Karpas-422 (cell line): Measurements from ENCODE around the gene AMIGO3. TPM values are rescaled to one million over a fixed set of nuclear protein-coding genes. Genes with fewer than 3 reads are reported as not detected.
"Not testable (repeated sequence)": the region's sequence is repeated elsewhere in the genome, so short reads cannot be mapped to it uniquely, and the experiment has no call there.

Experiments used
- DNase-seq: peaks from one replicate; pipeline ENCODE4 v3.0.0-alpha.2; 2015
- H2AFZ ChIP-seq: fragments of 200-600 bp; sonication (generic); 2 replicates; pipeline ENCODE4 v1.6.1; 2014; ENCODE audit warnings: antibody characterized with exemption, low read length, mixed read lengths
- H3K27ac ChIP-seq: fragments of 200-600 bp; sonication (generic); 2 replicates; pipeline ENCODE4 v1.5.1; 2014; ENCODE audit warnings: mild to moderate bottlenecking, low read length, moderate library complexity
- H3K27me3 ChIP-seq: fragments of 200-600 bp; sonication (generic); 2 replicates; pipeline ENCODE4 v1.6.1; 2014; ENCODE audit warnings: low read length, mixed read lengths
- H3K36me3 ChIP-seq: fragments of 200-600 bp; sonication (generic); 2 replicates; pipeline ENCODE4 v1.6.1; 2014; ENCODE audit warnings: low read length, mixed read lengths; ENCODE audit not compliant: insufficient read depth
- H3K4me1 ChIP-seq: fragments of 200-600 bp; sonication (generic); 2 replicates; pipeline ENCODE4 v1.6.1; 2014; ENCODE audit warnings: mild to moderate bottlenecking, low read length, mixed read lengths
- H3K4me2 ChIP-seq: fragments of 200-600 bp; sonication (generic); 2 replicates; pipeline ENCODE4 v1.6.1; 2014; ENCODE audit warnings: low read length, low read depth, mild to moderate bottlenecking; ENCODE audit not compliant: poor library complexity, severe bottlenecking
- H3K4me3 ChIP-seq: fragments of 200-600 bp; sonication (generic); 2 replicates; pipeline ENCODE4 v1.5.1; 2014; ENCODE audit warnings: mild to moderate bottlenecking, antibody characterized with exemption, low read length, mixed read lengths
- H3K79me2 ChIP-seq: fragments of 200-600 bp; sonication (generic); 2 replicates; pipeline ENCODE4 v1.6.1; 2014; ENCODE audit warnings: mild to moderate bottlenecking, low read length, mixed read lengths
- H3K9ac ChIP-seq: fragments of 200-600 bp; sonication (generic); 2 replicates; pipeline ENCODE4 v1.6.0; 2014; ENCODE audit warnings: low read length
- H3K9me2 ChIP-seq: fragments of 200-600 bp; sonication (generic), shearing (Covaris generic); replicated peaks from 2 replicates; pipeline ENCODE4 v1.6.0; 2014; ENCODE audit warnings: mild to moderate bottlenecking, low read length, moderate library complexity; ENCODE audit not compliant: insufficient read depth
- H3K9me3 ChIP-seq: fragments of 300-700, 200-600 bp; sonication (generic); 2 replicates; pipeline ENCODE4 v1.6.1; 2014; ENCODE audit warnings: low read length, mixed read lengths
- H4K20me1 ChIP-seq: fragments of 200-600 bp; sonication (generic); 2 replicates; pipeline ENCODE4 v1.6.1; 2014; ENCODE audit warnings: mild to moderate bottlenecking, antibody characterized with exemption, low read length, low read depth; ENCODE audit not compliant: insufficient read depth
- total RNA-seq: library from RNA; depleted of rRNA; stranded (reverse); fragments of >200 nt; shearing (Covaris generic); gene quantifications from 2 replicates; pipeline ENCODE4 v1.2.3, GENCODE V29; 2014; ENCODE audit warnings: low replicate concordance

The AMIGO3 gene
- total RNA-seq, 1 experiment from 2014 or later = not detected

DNA sequence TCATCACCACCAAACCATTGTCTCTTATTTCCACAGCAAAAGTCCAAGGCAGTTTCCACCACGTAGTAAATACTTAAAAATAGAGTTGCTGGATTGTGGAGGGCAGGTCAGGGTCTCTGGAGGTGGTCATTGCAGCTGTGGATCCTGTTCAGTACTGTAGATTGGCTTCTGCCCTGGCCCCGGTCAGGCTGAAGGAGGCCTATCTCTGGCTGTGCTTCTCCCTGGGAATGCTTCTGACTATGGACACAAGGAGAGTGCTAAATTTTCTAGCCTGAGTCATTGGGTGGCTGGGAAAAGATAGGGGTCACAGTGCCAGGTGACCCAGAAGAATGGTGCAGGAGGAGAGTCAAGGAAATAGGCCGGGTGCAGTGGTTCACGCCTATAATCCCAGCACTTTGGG lies 30.6 kb upstream of the AMIGO3 start:
- H2AFZ ChIP-seq = no peak overlapping the region
- DNase-seq = no peak
- no peaks in the 10 kb centered on the region for H4K20me1 ChIP-seq
- no peak overlapping the region for H3K4me3 ChIP-seq
- H3K27ac ChIP-seq = no peak overlapping the region
- no peaks in the 10 kb centered on the region for H3K9me3 ChIP-seq
- peaks cover 4% of the 10 kb centered on the region; the same call in 1 of the 2 replicates for H3K36me3 ChIP-seq
- H3K4me1 ChIP-seq = peaks cover 9% of the 10 kb centered on the region
- H3K79me2 ChIP-seq = peaks cover 87% of the 10 kb centered on the region
- H3K9ac ChIP-seq = no peak overlapping the region
- H3K27me3 ChIP-seq = no peaks in the 10 kb centered on the region
- no peaks in the 10 kb centered on the region for H3K9me2 ChIP-seq
- H3K4me2 ChIP-seq = no peak overlapping the region

DNA sequence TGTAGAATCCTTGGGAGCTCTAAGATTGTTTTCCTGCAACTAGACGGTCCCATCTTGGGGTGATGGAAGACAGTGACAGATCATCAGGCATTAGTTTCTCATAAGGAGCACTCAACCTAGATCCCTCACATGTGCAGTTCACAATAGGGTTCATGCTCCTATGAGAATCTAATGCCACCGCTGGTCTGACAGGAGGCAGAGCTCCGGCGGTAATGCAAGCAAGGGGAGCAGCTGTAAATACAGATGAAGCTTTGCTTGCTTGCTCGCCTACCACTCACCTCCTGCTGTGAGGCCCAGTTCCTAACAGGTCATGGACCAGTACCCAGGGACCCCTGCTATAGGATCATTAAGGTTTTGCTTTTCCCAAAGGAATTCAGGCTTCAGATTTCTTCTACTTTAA lies 29.4 kb upstream of the AMIGO3 start:
- H3K36me3 ChIP-seq, H3K27ac ChIP-seq, H4K20me1 ChIP-seq, H3K9ac ChIP-seq, H3K27me3 ChIP-seq, DNase-seq, H3K4me3 ChIP-seq, H3K4me2 ChIP-seq, H3K9me2 ChIP-seq, H2AFZ ChIP-seq, H3K4me1 ChIP-seq, H3K9me3 ChIP-seq: not testable (repeated sequence)
- H3K79me2 ChIP-seq = peaks cover 83% of the 10 kb centered on the region

- no peaks in the 10 kb centered on the region for H3K9me2 ChIP-seq
- H3K27ac ChIP-seq = no peak overlapping the region
- peaks cover 4% of the 10 kb centered on the region; the same call in 1 of the 2 replicates for H3K36me3 ChIP-seq
- no peak overlapping the region for H3K4me3 ChIP-seq
- H3K4me2 ChIP-seq = no peak overlapping the region
- H3K27me3 ChIP-seq = no peaks in the 10 kb centered on the region
- peaks cover 77% of the 10 kb centered on the region for H3K79me2 ChIP-seq
- H3K9ac ChIP-seq = no peak overlapping the region
- no peak overlapping the region for H2AFZ ChIP-seq
- no peaks in the 10 kb centered on the region for H3K9me3 ChIP-seq
- H3K4me1 ChIP-seq = peaks cover 12% of the 10 kb centered on the region
- no peaks in the 10 kb centered on the region for H4K20me1 ChIP-seq
- no peak for DNase-seq
Measured at GRCh38 chr3:49747792-49748480, 28.5 kb upstream of the AMIGO3 start.

- no peak overlapping the region for H2AFZ ChIP-seq
- H3K27me3 ChIP-seq = no peaks in the 10 kb centered on the region
- no peak overlapping the region for H3K4me2 ChIP-seq
- peaks cover 4% of the 10 kb centered on the region; the same call in 1 of the 2 replicates for H3K36me3 ChIP-seq
- peaks cover 23% of the 10 kb centered on the region for H3K4me1 ChIP-seq
- H4K20me1 ChIP-seq = no peaks in the 10 kb centered on the region
- H3K4me3 ChIP-seq = no peak overlapping the region
- H3K9me3 ChIP-seq = no peaks in the 10 kb centered on the region
- no peak for DNase-seq
- H3K9me2 ChIP-seq = no peaks in the 10 kb centered on the region
- no peak overlapping the region for H3K9ac ChIP-seq
- H3K27ac ChIP-seq = no peak overlapping the region
- peaks cover 69% of the 10 kb centered on the region for H3K79me2 ChIP-seq
Measured at GRCh38 chr3:49745986-49746385, 26.5 kb upstream of the AMIGO3 start.

- H3K36me3 ChIP-seq = peaks cover 10% of the 10 kb centered on the region; the same call in 1 of the 2 replicates
- no peaks in the 10 kb centered on the region for H3K9me3 ChIP-seq
- no peak overlapping the region for H3K4me3 ChIP-seq
- no peak overlapping the region for H2AFZ ChIP-seq
- peaks cover 13% of the 10 kb centered on the region for H3K4me1 ChIP-seq
- no peak for DNase-seq
- no peaks in the 10 kb centered on the region for H3K9me2 ChIP-seq
- H4K20me1 ChIP-seq = no peaks in the 10 kb centered on the region
- no peak overlapping the region for H3K27ac ChIP-seq
- peaks cover 29% of the 10 kb centered on the region for H3K79me2 ChIP-seq
- H3K4me2 ChIP-seq = no peak overlapping the region
- H3K9ac ChIP-seq = no peak overlapping the region
- H3K27me3 ChIP-seq = no peaks in the 10 kb centered on the region
Measured at GRCh38 chr3:49740427-49740826, 20.9 kb upstream of the AMIGO3 start.

DNA sequence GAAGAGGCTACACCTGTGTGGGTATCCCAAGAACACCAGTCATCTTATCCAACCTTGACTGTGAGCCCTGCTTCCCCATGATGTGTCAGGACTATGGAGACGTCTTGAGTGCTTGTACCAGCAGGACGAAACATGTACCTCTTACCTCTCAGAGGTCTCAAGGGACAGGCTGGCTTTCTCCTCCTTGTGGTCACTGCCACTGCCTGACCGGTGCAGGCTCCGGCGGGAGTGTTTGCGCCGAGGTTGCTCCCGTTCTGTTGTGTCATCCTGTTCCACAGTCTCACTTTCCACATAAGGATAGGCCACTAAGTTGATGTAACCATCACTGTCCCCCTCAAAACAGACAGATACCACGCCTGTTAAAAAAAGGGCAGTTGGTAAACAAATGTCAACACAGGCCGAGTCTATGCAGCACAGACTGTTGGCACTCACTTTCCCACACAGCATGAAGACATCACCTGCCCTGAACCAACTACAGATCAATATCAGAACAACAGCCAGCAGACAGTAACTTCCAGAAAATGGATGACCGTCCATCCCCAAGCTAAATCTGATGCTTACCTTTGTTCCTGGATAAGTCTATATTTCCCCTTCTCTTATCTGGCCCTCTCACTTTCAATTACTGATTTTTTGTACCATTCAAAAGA lies 18.7 kb upstream of the AMIGO3 start:
- no peak overlapping the region for H2AFZ ChIP-seq
- no peak overlapping the region for H3K9ac ChIP-seq
- no peak for DNase-seq
- no peak overlapping the region for H3K4me2 ChIP-seq
- H3K79me2 ChIP-seq = peaks cover 19% of the 10 kb centered on the region
- H4K20me1 ChIP-seq = no peaks in the 10 kb centered on the region
- H3K27ac ChIP-seq = no peak overlapping the region
- H3K4me3 ChIP-seq = no peak overlapping the region
- no peaks in the 10 kb centered on the region for H3K9me2 ChIP-seq
- no peaks in the 10 kb centered on the region for H3K9me3 ChIP-seq
- H3K4me1 ChIP-seq = peaks cover 13% of the 10 kb centered on the region
- H3K36me3 ChIP-seq = peaks cover 14% of the 10 kb centered on the region; the same call in 1 of the 2 replicates
- H3K27me3 ChIP-seq = no peaks in the 10 kb centered on the region

DNA sequence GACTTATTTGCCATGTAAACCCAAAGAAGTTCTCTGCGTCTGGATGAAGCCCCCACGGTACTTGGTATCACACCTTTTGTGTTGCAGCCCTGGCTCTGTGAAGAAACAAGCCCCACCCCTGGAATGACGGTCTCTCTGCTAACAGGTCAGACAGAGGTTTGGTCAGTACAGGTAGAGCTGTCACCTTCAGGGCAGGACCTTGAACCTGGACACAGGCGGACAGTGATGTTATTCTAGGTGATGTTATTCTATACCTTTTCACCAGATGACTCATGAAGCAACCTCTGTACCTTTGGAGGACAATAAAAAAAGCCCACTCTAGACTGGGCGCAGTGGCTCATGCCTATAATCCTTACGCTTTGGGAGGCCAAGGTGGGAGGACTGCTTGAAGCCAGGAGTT lies 15.3 kb upstream of the AMIGO3 start:
- Histone ChIP-seq H3K9me3 (no peaks in the 10 kb centered on the region), H3K9ac (no peak overlapping the region), H3K4me2 (no peak overlapping the region), H3K9me2 (no peaks in the 10 kb centered on the region), H3K4me1 (no peaks in the 10 kb centered on the region; the same call in 1 of the 2 replicates), H4K20me1 (no peaks in the 10 kb centered on the region), H3K27ac (no peak overlapping the region), H3K27me3 (no peaks in the 10 kb centered on the region), H2AFZ (no peak overlapping the region), H3K36me3 (peaks cover 22% of the 10 kb centered on the region), H3K79me2 (0 out of 2 replicates have a peak, but pooled peaks cover 8% of the 10 kb centered on the region), H3K4me3 (no peak overlapping the region)
- no peak for DNase-seq

DNA sequence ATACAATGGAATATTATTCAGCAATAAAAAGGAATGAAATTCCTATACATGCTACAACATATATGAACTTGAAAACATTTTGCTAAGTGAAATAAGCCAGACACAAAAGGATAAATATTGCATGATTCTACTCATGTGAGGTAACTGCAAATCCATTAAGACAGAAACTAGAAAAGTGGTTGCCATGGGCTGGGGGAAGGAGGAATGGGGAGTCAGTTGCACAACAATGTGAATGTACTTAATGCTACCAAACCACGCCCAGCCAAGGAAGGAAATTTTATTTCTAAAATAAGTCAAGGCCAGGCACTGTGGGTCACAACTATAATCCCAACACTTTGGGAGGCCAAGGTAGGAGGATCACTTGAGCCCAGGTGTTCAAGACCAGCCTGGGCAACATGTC lies 14.1 kb upstream of the AMIGO3 start:
- Histone ChIP-seq H3K27me3 (no peaks in the 10 kb centered on the region), H3K9ac (no peak overlapping the region), H3K4me3 (no peak overlapping the region), H3K4me1 (no peaks in the 10 kb centered on the region; the same call in 1 of the 2 replicates), H2AFZ (no peak overlapping the region), H3K79me2 (0 out of 2 replicates have a peak, but pooled peaks cover 5% of the 10 kb centered on the region), H3K36me3 (peaks cover 25% of the 10 kb centered on the region), H3K4me2 (no peak overlapping the region), H4K20me1 (no peaks in the 10 kb centered on the region), H3K9me3 (no peaks in the 10 kb centered on the region), H3K9me2 (no peaks in the 10 kb centered on the region), H3K27ac (no peak overlapping the region)
- no peak for DNase-seq
